Activated T-helper 17 cell treated with anti-CD3 and anti-CD28 coated beads, Interleukin-2, amount 50 U/mL, for 72 hours (primary cell): Measurements from ENCODE around the gene CDC42BPB. TPM values are rescaled to one million over a fixed set of nuclear protein-coding genes. Genes with fewer than 3 reads are reported as not detected.

Experiments
- ATAC-seq: fragments of 150-1000 bp; cut with Tn5 transposase; replicated peaks from 2 replicates; pipeline ENCODE4 v1.10.0; 2021; ENCODE audit warnings: mild to moderate bottlenecking, moderate library complexity
- H3K27ac Mint-ChIP-seq: one replicate; pipeline ENCODE4 v1.8.0; 2022; ENCODE audit warnings: mixed read lengths
- H3K27me3 Mint-ChIP-seq: one replicate; pipeline ENCODE4 v1.8.0; 2022; ENCODE audit warnings: mixed read lengths
- H3K36me3 Mint-ChIP-seq: one replicate; pipeline ENCODE4 v1.8.0; 2022; ENCODE audit warnings: low read depth, mild to moderate bottlenecking, mixed read lengths
- H3K4me1 Mint-ChIP-seq: one replicate; pipeline ENCODE4 v1.8.0; 2022; ENCODE audit warnings: mixed read lengths
- H3K4me3 Mint-ChIP-seq: one replicate; pipeline ENCODE4 v1.8.0; 2022; ENCODE audit warnings: mild to moderate bottlenecking, mixed read lengths
- H3K9me3 Mint-ChIP-seq: one replicate; pipeline ENCODE4 v1.8.0; 2022; ENCODE audit warnings: mixed read lengths
- total RNA-seq, 2 donors: library from RNA; stranded (reverse); gene quantifications; one replicate each; pipeline ENCODE4 v1.2.3, GENCODE V29; 2022

The CDC42BPB gene
- total RNA-seq, 2 donors from 2014 or later, result 7.2 to 7.3 TPM

DNA sequence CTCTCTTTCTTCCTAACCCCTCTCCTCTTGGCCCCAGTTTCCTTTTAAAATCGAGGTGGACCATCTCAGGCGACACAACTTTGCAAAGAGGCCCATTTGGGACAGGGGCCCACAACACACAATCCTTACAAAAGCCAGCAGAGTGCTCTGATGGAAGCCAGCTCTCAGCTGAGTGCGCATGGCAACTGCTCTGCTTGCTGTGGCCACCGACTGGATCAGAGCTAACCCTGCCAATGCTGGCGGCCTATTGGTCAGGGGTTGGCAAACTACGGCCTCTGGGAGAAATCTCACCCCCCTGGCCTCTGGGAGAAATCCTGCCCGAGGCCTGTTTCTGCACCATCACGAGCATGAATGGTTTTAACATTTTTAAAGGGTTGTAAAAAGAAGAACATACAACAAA lies 79.9 kb downstream of the CDC42BPB start:
- Mint-ChIP-seq H3K4me3 (no peak overlapping the region), H3K27me3 (no peaks in the 10 kb centered on the region), H3K9me3 (no peaks in the 10 kb centered on the region), H3K36me3 (peaks cover 26% of the 10 kb centered on the region), H3K27ac (no peak overlapping the region), H3K4me1 (no peaks in the 10 kb centered on the region)
- ATAC-seq, result no peak

DNA sequence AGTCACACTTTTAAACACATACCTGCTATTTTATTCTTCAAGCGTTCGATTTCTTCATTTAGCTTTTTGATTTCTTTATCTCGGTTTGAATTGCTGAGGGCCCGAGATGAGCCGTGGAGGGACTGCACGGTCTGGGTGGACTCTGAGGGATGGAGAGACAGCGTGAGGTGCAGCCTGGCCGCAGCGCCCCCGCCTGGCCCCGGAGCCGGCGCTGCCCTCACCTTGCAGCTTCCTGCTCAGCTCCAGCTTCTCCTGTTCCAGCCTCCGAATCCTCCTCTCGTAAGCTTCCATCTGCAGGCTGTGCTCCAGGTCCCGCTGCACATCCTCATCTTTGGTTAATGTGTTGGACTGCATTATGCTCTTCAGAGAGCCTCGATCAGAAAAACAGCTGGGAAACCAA lies 81.7 kb downstream of the CDC42BPB start:
- peaks cover 40% of the 10 kb centered on the region for H3K36me3 Mint-ChIP-seq
- H3K27me3 Mint-ChIP-seq, result no peaks in the 10 kb centered on the region
- no peak for ATAC-seq
- H3K4me3 Mint-ChIP-seq, result no peak overlapping the region
- no peaks in the 10 kb centered on the region for H3K9me3 Mint-ChIP-seq
- no peaks in the 10 kb centered on the region for H3K4me1 Mint-ChIP-seq
- no peak overlapping the region for H3K27ac Mint-ChIP-seq

DNA sequence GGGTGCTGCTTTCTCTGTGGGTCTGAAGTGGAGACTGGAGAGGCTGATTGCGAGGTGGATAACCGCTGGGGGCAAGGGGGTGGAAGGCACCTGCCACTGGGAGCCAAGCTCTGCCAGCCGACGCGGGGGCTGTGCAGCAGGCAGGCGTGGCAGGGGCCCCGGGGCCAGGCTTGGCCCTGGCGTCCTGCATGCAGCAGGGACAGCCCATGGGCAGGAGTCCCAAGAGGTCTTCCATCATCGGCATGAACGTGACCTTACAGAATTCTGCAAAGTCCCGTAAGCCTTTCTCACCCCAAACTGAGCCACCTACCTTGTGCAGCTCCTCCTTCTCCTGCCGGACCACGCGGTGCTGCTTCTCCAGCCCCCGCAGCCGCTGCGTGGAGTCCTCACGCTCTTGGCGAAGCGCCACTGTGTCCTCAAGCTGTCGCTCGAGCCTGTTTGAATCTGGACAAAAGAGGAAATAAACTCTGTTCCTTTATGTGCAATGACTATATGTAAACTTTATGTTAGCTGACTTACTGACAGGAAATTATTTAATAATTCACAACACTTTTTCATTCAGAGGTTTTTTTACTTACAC lies 83.6 kb downstream of the CDC42BPB start:
- H3K9me3 Mint-ChIP-seq, result no peaks in the 10 kb centered on the region
- no peak overlapping the region for H3K4me3 Mint-ChIP-seq
- H3K36me3 Mint-ChIP-seq, result peaks cover 42% of the 10 kb centered on the region
- ATAC-seq, result no peak
- no peak overlapping the region for H3K27ac Mint-ChIP-seq
- no peaks in the 10 kb centered on the region for H3K27me3 Mint-ChIP-seq
- no peaks in the 10 kb centered on the region for H3K4me1 Mint-ChIP-seq

DNA sequence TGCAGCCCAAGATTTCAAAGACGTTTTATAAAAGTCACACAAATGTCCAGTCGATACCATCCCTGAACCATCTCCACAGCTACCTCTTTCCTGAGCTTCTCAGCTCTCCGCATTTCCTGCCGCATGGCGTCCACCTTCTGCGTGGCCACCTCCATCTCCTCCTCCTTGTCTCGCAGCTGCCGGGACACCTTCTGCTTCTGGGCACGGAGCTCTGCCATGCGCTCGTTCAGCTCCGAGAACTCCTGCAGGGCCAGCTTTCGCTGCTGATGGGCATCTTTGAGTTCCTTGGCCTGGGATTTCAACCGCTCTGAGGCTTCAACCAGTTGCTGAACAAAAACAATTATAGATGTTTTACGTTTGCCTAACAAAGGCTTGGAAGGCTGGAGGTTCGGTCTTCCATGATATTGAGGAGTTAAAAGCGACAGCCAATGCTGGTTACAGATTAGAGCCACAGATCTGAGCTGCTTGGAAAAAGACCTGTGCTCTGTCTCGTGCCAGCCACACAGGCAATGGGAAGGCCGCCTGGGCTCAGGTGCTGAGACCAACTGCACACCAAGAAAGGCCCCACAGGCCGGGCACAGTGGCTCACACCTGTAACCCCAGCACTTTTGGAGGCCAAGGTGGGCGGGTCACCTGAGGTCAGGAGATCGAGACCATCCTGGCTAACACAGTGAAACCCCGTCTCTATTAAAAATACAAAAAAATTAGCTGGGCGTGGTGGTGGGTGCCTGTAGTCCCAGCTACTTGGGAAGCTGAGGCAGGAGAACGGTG lies 85.3 kb downstream of the CDC42BPB start:
- Mint-ChIP-seq H3K27me3 (no peaks in the 10 kb centered on the region), H3K4me1 (no peaks in the 10 kb centered on the region), H3K9me3 (no peaks in the 10 kb centered on the region), H3K36me3 (peaks cover 58% of the 10 kb centered on the region), H3K4me3 (no peak overlapping the region), H3K27ac (no peak overlapping the region)
- no peak for ATAC-seq

DNA sequence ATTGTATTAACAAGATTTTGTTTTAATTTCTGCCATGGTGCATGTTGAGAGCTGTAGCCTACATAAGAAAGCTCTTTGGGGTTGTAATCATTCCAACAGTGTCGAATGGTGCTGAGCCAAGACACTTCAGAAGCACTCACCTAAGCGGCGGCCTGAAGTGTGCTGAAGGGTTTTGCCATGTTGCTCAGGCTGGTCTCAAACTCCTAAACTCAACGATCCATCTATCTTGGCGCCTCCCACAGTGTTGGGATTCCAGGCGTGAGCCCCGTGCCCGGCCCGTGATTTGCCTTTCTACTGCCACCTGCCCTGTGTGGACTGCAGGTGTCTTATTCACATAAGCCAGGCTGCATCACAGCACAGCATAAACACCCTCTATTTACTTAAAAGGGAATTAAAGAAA lies 86.0 kb downstream of the CDC42BPB start:
- H3K9me3 Mint-ChIP-seq, result no peaks in the 10 kb centered on the region
- no peaks in the 10 kb centered on the region for H3K4me1 Mint-ChIP-seq
- H3K36me3 Mint-ChIP-seq, result peaks cover 58% of the 10 kb centered on the region
- no peak overlapping the region for H3K27ac Mint-ChIP-seq
- no peak overlapping the region for H3K4me3 Mint-ChIP-seq
- H3K27me3 Mint-ChIP-seq, result no peaks in the 10 kb centered on the region
- no peak for ATAC-seq

DNA sequence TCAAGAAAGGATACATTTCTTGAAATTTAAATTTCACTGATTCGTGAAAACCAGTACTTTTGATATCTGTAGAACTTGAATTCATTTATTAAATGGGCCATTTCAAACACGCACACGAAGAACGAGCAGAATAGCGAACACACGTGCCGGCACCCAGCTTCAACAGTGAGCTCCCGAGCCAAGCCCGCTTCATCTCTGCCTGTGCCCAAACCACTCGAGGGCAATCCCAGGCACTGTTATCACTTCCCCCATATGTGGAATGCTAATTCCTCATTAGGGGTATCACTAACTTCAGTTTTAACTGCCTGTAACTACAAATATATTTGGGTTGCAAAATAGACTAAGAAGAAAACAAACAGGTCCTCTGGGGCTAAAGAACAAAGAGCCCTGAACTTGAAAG lies 86.9 kb downstream of the CDC42BPB start:
- no peaks in the 10 kb centered on the region for H3K27me3 Mint-ChIP-seq
- ATAC-seq, result no peak
- H3K27ac Mint-ChIP-seq, result no peak overlapping the region
- H3K36me3 Mint-ChIP-seq, result peaks cover 61% of the 10 kb centered on the region
- no peaks in the 10 kb centered on the region for H3K4me1 Mint-ChIP-seq
- no peaks in the 10 kb centered on the region for H3K9me3 Mint-ChIP-seq
- H3K4me3 Mint-ChIP-seq, result no peak overlapping the region

DNA sequence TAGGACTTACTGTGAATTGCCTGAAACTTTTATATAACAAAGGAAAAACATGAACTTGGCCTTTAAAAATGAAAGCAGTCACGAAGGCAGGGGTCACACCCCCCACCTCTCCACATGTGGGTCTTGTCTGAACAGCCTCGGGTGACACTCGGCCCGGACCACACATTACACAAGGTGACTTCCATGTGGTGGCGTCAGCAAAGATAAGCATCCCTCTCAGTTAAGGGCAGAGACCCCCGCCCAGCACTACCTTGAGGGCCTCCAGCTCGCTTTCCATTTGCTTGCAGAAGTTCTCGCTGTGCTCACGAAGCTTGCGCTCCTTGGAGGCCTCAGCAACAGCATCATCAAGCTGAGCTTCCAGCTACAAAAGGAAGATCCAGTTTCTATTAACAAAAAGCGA lies 87.4 kb downstream of the CDC42BPB start:
- H3K27me3 Mint-ChIP-seq, result no peaks in the 10 kb centered on the region
- no peaks in the 10 kb centered on the region for H3K9me3 Mint-ChIP-seq
- H3K36me3 Mint-ChIP-seq, result peaks cover 60% of the 10 kb centered on the region
- H3K4me1 Mint-ChIP-seq, result no peaks in the 10 kb centered on the region
- H3K27ac Mint-ChIP-seq, result no peak overlapping the region
- no peak overlapping the region for H3K4me3 Mint-ChIP-seq
- no peak for ATAC-seq

DNA sequence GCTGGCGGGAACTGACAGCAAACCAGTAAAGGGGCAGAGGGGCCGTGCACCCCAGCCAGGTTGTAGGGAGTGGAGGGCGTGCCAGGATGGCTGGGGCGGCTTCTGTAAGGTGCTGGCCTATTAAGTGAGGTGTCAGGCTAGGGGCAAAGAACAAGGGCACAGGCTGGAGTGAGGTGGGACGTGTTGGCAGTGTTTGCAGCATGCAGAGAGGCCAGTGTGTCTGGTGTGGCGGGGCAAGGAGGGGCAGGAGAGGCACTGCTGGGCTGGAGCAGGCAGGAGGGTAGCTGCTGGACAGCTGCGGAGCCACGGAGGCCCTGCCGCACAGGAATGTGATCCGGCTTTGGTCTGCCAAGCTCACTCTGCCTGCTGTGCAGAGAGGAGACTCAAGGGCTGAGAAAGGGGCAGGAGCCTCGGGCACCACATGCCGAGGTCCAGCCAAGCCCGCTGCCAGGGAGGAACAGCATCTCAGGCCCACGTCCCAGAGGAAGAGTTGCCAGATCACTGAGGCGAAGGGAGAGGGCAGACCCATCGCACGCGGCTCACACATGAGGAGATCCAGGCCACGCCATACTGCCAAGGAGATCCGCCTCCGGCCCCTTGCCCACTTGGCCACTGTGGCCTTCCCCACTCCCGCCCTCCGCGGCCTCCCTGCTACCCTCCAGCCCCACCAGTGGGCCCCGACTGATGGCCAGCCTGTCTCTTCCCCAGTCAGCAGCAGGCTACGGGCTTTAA lies 88.1 kb downstream of the CDC42BPB start:
- Mint-ChIP-seq H3K4me1 (no peaks in the 10 kb centered on the region), H3K4me3 (no peak overlapping the region), H3K36me3 (peaks cover 54% of the 10 kb centered on the region), H3K27ac (no peak overlapping the region), H3K27me3 (no peaks in the 10 kb centered on the region), H3K9me3 (no peaks in the 10 kb centered on the region)
- ATAC-seq, result no peak

DNA sequence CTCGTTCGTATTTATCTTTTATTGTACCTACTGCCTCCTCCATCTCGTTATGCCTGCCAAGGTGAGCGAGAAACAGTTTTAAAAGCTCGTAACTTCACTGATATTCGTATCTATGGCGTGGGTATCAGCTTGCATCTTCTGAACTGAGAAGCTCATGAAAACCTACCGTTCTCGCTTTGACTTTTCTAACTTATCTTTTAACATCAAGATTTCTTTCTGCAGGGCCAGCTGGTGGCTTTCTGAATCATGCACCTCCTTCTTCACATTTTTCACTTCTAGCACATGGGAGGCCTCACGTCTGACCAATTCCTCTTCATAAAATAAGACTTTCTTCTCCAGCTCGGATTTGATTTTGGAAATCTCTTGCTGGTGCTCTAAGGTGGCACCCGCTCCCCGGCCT lies 89.0 kb downstream of the CDC42BPB start:
- no peak for ATAC-seq
- Mint-ChIP-seq H3K4me3 (no peak overlapping the region), H3K9me3 (no peaks in the 10 kb centered on the region), H3K27ac (no peak overlapping the region), H3K4me1 (no peaks in the 10 kb centered on the region), H3K27me3 (no peaks in the 10 kb centered on the region), H3K36me3 (peaks cover 49% of the 10 kb centered on the region)

DNA sequence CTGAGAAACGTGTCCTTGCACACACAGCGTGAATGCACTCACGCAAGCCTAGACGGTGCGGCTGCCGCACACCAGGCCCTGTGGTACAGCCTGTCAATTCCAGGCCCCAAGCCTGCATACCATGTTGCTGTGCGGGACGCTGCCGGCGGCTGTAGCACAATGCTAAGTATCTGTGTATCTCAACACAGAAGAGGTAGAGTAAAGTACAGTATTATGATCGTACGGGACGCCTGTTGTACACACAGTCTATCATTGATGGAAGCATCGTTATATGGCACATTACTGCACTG lies 89.9 kb downstream of the CDC42BPB start:
- peaks cover 52% of the 10 kb centered on the region for H3K36me3 Mint-ChIP-seq

DNA sequence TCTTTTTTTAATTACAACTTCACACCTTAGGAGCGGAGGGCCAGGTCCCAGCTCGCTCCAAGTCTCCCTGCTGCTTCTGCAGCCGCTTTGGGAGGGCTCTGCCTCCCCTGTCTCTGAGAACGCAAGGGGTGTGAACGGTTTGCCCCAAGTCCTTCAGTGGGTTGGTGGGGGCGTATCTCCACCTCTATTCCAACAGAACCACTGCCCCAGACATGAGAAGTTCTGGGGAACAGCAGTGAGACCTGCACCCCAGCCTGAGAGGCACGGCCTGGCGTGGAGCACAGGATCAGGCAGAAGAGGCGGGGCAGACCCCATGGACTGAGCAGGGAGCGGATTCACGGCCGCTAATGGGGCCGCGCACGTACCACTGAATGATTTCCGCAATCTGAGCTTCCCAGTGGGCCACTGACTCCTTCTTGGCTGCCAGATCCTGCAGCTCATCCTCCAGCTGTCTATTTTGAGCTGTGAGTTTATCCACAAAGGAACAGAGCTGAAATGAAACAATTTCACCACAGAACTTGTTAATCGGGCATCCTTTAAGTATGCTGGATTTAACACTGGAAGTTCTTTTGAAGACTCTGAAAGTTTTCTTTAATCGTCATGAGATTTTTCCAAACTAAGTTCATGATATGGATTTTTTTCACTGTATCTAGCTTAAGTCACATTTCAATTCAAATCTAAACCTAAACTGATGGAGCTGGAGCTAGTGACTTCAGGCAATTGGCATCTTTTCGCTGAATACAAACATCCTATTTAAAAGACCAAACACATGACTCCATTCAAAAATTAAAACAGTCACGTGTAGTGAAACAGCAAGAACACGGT lies 90.5 kb downstream of the CDC42BPB start:
- Mint-ChIP-seq H3K27me3 (no peaks in the 10 kb centered on the region), H3K27ac (no peak overlapping the region), H3K4me3 (no peak overlapping the region), H3K9me3 (no peaks in the 10 kb centered on the region), H3K36me3 (peaks cover 56% of the 10 kb centered on the region), H3K4me1 (no peaks in the 10 kb centered on the region)
- ATAC-seq, result no peak

More for the DNA sequence above, 89.9 kb downstream of the CDC42BPB start:
- Mint-ChIP-seq H3K9me3 (no peaks in the 10 kb centered on the region), H3K27ac (no peak overlapping the region), H3K27me3 (no peaks in the 10 kb centered on the region), H3K4me1 (no peaks in the 10 kb centered on the region), H3K4me3 (no peak overlapping the region)
- no peak for ATAC-seq

DNA sequence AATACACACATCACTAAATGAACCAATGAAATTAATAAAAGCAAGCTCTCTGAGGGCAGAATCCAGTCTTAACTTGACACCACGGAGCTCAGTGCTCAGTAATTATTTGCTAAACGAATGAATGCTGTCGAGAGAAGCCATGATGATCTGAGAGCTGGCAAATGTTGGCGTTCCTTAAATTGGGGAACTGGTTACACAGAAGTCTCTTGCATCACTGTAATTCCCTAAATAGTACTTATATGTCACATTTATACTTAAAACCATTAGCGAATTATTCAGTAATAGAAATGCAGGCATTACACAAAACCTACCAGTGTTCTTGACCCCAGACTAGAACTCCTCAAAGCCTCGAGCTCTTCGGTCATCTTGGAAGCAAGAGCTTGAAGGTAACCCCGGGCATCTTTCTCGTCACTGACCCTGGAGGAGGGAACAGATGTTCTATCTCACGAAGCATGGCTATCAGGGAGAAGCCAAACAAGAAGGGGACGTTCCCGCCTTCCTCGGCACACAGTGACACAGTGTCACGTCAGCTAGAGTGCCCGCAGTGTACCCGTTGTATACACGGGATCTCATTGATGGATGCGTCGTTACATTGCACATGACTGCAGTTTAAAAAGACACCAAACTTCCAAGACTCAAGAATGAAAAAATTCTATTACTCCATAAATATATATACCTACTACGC lies 91.2 kb downstream of the CDC42BPB start:
- Mint-ChIP-seq H3K4me1 (no peaks in the 10 kb centered on the region), H3K36me3 (peaks cover 54% of the 10 kb centered on the region), H3K27me3 (no peaks in the 10 kb centered on the region), H3K4me3 (no peak overlapping the region), H3K27ac (no peak overlapping the region), H3K9me3 (no peaks in the 10 kb centered on the region)
- no peak for ATAC-seq

DNA sequence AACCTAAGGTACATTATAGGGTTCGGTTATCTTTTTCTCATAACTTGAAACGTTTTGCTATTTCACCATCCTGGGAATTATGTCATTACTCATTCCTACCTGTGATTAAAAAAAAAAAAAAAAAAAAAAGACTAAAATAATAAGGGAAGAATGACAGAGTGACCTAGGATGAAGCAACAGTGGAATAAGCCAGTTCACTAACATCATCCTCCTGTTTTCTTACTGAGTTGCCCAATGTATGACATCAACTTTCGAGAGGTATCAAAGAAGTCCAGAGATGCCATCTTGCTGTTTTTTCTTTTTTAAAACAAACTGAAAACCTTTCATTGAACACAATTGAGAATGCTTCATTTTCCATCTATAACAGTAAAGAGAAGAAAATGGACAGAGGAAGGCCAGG lies 92.1 kb downstream of the CDC42BPB start:
- no peak overlapping the region for H3K4me3 Mint-ChIP-seq
- no peaks in the 10 kb centered on the region for H3K4me1 Mint-ChIP-seq
- H3K27ac Mint-ChIP-seq, result no peak overlapping the region
- no peaks in the 10 kb centered on the region for H3K9me3 Mint-ChIP-seq
- H3K36me3 Mint-ChIP-seq, result peaks cover 47% of the 10 kb centered on the region
- no peaks in the 10 kb centered on the region for H3K27me3 Mint-ChIP-seq
- ATAC-seq, result no peak

DNA sequence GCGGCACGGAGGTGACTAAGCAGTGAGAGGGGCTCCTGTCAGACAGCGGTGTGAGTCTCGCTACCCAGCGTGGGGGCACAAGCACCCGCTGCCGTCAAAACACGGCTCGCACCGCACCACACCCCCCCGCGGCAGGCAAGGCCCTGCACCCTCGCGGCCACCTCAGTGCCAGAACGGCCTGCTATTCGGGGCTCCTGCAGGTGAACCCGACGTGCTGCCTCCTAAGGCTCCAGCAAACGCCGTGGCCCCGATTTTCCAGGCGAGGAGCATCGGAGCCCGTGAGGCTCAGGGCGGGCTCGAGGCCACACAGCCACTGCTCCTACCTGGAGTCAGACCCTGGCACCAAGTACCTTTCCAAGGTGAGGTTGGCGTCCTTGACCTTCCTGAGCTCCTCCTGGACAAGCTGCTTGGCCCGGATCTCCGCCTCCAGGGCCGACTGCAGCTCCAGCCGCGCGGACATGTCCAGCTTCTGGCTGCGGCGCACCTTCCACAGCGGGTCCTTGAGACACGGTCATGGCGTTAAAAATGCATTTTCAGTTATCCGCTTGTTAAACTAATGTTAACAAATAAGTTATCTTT lies 93.1 kb downstream of the CDC42BPB start:
- no peak for ATAC-seq
- no peaks in the 10 kb centered on the region for H3K27me3 Mint-ChIP-seq
- H3K36me3 Mint-ChIP-seq, result peaks cover 54% of the 10 kb centered on the region
- no peak overlapping the region for H3K4me3 Mint-ChIP-seq
- H3K4me1 Mint-ChIP-seq, result no peaks in the 10 kb centered on the region
- no peaks in the 10 kb centered on the region for H3K9me3 Mint-ChIP-seq
- no peak overlapping the region for H3K27ac Mint-ChIP-seq
